Measurements from ENCODE around the gene KSR2.
"Not testable (repeated sequence)": the region's sequence is repeated elsewhere in the genome, so short reads cannot be mapped to it uniquely, and the experiment has no call there.

The KSR2 gene

DNA sequence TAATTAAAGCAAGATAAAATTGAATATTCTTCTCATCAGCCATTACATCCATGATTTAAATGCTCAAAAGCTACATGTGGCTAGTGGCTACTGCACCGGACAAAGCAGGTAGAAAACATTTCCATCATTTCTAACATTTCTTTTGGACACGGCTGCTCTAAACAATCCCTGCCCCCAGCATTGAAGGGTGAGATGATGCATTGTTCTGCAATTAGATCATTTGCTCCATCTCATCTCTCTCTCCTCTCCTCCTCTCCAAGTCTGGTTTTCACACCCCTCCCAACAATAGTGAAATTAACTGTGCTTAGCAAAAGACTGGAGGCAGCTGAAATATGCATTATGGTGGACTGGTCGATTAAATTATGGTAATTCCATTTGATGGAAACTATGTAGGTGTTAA, 288.5 kb downstream of the KSR2 start:
- no peak for DNase-seq

DNA sequence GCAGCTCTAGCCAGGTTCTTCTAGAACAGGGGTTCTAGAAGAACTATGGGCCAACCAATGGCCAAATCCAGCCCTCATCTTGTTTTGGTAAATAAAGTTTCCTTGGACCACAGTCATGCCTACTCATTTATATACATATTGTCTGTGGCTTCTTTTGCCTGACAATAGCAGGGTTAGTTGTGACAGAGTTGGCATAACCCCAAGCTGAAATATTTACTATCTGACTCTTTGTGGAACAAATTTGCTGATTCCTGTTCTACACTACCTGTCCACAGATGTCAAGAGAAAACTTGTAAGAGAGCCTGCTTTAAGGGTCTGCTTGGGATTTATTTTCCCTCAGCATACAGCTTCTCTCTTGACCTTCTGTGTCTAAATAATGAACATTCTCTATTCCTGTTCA, 289.0 kb downstream of the KSR2 start:
- DNase-seq = no peak

GRCh38 chr12:117674763-117675162, 294.0 kb downstream of the KSR2 start:
- no peak for DNase-seq

DNA sequence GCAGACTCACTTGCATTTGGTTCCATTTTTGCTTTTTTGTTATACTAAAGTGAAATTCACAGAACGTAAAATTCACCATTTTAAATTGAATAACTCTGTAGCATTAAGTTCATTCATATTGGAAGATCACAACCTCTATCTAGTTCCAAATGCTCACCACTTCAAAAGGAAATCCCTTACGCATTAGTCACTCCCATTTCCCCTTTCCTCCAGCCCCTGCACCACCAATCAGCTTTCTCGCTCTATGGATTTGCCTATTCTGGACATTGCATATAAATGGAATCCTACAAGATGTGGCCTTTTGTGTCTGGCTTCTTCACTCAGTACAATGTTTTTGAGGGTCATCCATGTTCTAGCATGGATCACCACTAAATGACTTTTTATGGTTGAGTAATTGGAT, 294.5 kb downstream of the KSR2 start:
- DNase-seq = no peak

- DNase-seq = peak; percentile 24
These were observed 297.1 kb downstream of the KSR2 start for GRCh38 chr12:117671734-117672133.

DNA sequence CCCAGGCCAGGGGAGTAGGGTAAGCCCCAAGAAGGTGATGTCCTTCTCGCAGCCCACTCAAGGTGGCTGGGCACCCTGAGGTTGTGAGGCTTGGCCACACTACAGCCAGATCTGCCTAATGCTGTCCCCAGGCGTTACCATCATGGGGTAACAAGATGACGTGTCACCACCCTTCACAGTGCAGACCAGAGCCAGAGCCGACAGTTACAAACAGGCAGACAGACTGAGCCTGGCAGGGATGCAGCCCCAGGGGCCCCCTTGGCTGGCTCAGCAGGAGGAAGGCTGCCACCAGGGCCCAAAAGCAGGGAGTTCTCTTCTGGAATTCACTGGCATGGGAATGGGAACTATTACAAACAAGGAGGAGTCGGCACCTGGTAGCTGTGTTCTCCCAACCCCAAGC, 304.6 kb downstream of the KSR2 start:
- DNase-seq = no peak

DNA sequence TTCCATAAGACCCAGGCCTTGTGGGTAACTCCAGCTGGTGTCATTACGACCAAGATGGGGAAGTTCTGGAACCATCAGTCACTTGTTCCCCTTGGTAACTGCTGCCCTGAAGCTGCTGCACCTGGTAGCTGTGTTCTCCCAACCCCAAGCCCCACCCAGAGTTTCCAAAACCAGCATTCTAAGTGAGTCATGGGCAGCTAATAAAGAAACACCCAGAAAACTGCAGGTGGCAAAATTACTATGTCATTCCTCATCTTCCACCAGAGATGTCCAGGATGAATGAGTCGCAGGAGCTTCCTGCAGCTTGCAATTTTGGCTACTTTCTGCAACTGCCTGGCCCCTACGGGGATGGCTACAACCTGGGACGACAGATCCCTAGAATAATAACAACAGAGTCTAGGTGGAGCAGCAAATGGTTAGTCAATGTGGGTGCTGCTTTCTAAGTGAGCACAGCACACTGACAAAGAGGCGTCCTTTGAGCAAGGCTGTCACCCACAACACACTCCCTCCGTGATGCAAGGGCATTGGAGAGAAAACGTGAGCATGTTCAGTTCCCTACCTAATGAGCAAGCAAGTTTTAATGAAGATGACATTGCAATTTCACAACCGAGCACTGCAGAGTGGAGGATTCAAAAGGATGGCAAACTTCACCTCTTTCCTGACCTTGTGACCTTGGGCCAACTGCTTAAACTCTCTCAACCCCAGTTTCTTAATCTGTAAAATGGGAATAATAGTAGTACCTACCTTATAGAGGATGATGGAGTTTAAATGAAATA, 306.0 kb downstream of the KSR2 start:
- DNase-seq = no peak

- no peak for DNase-seq
These were observed 306.6 kb downstream of the KSR2 start for GRCh38 chr12:117662220-117662619.

DNA sequence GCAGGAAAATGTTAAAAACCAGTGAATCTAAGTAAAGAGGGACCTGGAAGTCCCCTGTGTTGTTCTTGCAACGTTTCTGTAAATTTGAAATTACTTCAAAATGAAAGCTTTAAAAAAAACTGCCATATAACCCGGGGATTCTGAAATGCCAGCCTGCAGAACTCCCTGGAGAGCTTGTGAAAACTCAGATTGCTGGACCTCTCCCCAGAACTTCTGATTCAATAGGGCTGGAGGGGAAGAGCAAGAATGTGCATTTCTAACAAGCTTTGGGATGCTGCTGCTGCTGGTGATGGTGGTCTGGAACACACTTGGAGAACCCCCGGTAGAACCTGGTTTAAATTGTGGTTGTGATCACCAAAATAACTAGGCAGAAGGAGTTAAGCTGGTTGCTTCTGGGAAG, 307.3 kb downstream of the KSR2 start:
- DNase-seq = no peak

- DNase-seq = no peak
These were observed 307.9 kb downstream of the KSR2 start for GRCh38 chr12:117660896-117661295.

DNA sequence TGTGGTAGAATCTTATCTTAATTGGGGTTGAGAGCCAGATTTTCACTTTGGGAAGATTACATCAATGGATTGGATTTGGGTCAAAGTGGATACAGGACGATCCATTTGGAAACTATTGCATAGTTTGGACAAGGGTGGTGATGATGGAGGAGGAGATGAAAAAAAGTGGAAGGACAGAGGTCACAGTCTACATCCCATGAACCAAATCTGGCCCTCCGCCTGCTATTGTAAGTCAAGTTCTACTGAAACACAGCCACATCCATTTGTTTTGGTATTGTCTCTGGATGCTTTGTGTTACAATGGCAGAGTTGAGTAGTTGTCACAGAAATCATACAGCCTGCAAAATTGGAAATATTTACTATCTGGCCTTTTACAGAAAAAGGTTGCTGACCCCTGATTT, 310.6 kb downstream of the KSR2 start:
- no peak for DNase-seq

DNA sequence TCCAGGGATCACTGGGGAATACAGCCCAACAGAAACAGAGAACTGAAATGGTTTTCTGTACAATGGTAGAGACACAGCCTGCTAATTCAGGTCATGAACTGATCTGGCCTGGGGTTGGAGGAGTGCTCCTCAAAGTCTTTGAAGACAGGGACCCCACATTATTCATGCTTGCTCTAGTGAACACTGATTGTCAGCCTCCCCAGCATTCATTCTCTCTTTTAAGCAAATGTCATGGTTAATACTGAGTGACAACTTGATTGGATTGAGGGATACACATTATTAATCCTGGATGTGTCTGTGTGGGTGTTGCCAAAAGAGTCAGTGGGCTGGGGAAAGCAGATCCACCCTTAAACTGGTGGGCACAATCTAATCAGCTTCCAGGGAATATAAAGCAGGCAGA, 319.0 kb downstream of the KSR2 start:
- DNase-seq = no peak

GRCh38 chr12:117646520-117646919, 322.3 kb downstream of the KSR2 start:
- DNase-seq = no peak

- no peak for DNase-seq
These were observed 323.3 kb downstream of the KSR2 start for GRCh38 chr12:117645473-117645872.

- DNase-seq = no peak
These were observed 324.8 kb downstream of the KSR2 start for GRCh38 chr12:117643971-117644370.

GRCh38 chr12:117641885-117642284, 326.9 kb downstream of the KSR2 start:
- no peak for DNase-seq

- no peak for DNase-seq
These were observed 328.3 kb downstream of the KSR2 start for GRCh38 chr12:117640511-117640910.

- no peak for DNase-seq
These were observed 339.3 kb downstream of the KSR2 start for GRCh38 chr12:117629454-117629853.

DNA sequence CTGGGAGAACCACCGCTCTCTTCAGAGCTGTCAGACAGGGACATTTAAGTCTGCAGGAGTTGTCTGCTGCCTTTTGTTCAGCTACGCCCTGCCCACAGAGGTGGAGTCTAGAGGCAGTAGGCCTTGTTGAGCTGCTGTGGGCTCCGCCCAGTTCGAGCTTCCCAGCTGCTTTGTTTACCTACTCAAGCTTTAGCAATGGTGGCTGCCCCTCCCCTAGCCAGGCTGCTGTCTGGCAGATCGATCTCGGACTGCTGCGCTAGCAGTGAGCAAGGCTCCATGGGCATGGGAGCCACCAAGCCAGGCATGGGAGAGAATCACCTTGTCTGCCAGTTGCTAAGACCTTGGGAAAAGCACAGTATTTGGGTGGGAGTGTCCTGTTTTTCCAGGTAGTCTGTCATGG, 340.1 kb downstream of the KSR2 start:
- DNase-seq = not testable (repeated sequence)

DNA sequence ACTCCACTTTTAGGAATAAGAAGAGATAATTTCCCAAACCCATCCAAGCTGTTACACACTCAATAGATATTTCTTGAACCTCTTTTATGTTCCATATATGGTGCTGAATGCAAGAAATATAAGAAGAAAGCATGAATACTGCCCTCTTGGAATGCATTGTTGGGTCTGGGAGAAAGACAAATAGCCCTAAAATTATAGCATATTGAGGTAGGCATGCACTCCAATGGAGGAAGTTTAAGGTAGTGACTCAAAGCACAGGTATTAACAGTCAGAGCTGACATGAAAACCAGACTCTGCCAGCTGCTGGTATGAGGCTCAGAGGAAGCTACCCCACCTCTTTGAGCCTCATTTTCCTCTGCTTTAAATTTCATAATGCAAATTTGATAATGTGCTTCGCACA, 346.0 kb downstream of the KSR2 start:
- DNase-seq = no peak

- DNase-seq = no peak
These were observed 346.7 kb downstream of the KSR2 start for GRCh38 chr12:117622087-117622486.

DNA sequence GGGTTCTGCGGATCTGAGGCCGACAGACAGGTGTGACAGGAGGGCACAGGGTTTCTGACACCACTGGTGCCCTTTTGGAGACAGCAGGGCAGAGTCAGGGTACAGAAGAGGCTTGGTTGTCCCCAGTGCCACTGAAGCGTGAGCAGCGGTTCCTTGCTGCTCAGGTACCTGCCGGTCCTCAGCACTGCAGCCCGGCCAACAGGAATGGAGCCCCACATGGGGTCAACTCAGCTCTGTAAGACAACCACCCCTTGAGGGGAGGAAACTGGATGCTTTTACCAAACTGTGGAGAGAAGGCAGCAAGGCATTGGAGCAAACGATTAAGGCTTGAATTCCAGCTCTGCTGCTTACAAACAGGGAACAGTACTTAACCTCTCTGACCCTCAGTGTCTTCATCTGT, 361.0 kb downstream of the KSR2 start:
- no peak for DNase-seq

DNA sequence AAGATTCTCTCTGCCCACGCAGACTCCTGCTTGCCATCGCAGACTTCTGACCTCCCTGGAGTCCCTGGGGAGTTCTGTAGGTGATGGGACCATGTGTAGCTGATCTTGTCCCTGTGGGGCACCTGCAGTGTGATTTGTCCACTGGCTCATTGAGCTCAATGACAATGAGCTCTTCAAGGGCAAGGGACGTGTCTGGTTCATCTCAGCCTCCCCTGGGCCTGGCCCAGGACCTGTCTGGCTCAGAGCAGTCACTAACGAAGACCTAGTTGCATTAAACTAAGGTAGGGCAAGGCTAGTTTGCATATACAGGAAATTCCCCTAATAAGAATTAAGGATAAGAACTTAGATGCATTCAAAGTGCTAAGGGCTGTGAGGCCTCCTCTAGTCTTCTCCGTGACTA, 361.8 kb downstream of the KSR2 start:
- DNase-seq = no peak

DNA sequence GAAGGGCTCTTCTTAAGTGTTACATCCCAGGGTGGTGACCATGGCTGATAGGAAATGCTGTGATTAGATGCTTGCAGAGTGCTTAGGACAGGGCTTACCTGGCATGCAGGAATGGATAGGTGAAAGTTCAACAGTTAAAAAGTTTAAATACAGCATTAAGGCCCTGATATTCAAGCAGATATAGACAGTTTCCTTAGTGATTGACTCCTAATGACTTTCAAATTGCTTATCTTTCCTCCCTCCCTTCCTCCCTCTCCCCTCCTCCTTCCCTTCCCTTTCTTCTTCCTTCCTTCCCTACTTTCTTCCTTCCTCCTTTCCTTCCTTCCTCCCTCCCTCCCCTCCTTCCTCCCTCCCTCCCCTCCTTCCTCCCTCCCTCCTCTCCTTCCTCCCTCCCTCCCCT, 362.8 kb downstream of the KSR2 start:
- DNase-seq = no peak

GRCh38 chr12:117603316-117604113, 365.3 kb downstream of the KSR2 start:
- DNase-seq = no peak
